Central memory CD8-positive, alpha-beta T cell (primary cell): ENCODE data around the gene LMNB1.
A peak's percentile ranks its signal among the peaks of the same experiment; 100 is the strongest.
"Not testable (repeated sequence)": the region's sequence is repeated elsewhere in the genome, so short reads cannot be mapped to it uniquely, and the experiment has no call there.

Experiments used
- ATAC-seq: fragments of 150-1000 bp; cut with Tn5 transposase; replicated peaks from 2 replicates; pipeline ENCODE4 v1.10.0; 2022; ENCODE audit warnings: mild to moderate bottlenecking, moderate FRiP score, moderate number of reproducible peaks; ENCODE audit not compliant: poor library complexity, severe bottlenecking; ENCODE audit errors: extremely low read depth
- DNase-seq, 2 donors: peaks; one replicate each; pipeline ENCODE4 v3.0.0; 2021; ENCODE audit warnings: low spot score in 2 of 2
- H3K27ac Mint-ChIP-seq: one replicate; pipeline ENCODE4 v1.8.0; 2022; ENCODE audit warnings: low read depth, mild to moderate bottlenecking, moderate library complexity, mixed read lengths
- H3K27me3 Mint-ChIP-seq: one replicate; pipeline ENCODE4 v1.8.0; 2022; ENCODE audit warnings: mixed read lengths
- H3K36me3 Mint-ChIP-seq: one replicate; pipeline ENCODE4 v1.8.0; 2022; ENCODE audit warnings: mild to moderate bottlenecking, moderate library complexity, mixed read lengths; ENCODE audit not compliant: insufficient read depth
- H3K4me1 Mint-ChIP-seq: one replicate; pipeline ENCODE4 v1.8.0; 2022; ENCODE audit warnings: mixed read lengths
- H3K4me3 Mint-ChIP-seq: one replicate; pipeline ENCODE4 v1.8.0; 2022; ENCODE audit warnings: mild to moderate bottlenecking, moderate library complexity, mixed read lengths
- H3K9me3 Mint-ChIP-seq: one replicate; pipeline ENCODE4 v1.8.0; 2022; ENCODE audit warnings: mixed read lengths

LMNB1 gene

DNA sequence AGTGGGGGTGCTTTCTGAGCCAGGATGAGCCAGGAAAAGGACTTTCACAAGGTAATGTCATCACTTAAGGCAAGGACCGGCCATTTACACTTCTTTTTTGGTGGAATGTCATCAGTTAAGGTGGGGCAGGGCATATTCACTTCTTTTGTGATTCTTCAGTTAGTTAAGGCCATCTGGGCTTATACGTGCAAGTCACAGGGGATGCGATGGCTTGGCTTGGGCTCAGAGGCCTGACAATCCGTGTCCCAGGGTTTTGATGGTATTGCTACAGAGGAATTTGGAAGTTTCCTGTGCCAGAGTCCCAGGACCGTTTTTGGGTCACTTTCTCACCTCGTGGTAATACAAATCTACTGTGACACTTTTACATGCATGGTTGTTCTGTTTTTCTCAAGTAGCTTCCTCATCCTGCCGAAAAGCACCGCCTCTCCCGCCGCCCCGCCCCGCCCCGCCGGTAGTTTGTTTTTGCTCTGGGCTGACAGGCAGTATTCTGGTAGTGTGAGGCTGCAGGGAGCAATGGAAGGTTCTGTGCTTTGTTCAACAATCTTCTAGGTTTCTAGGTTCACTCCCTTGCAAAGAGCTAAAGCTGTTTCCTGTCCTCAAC is 68.6 kb downstream of the LMNB1 start:
- not testable (repeated sequence) for H3K36me3 Mint-ChIP-seq, H3K4me3 Mint-ChIP-seq, H3K27me3 Mint-ChIP-seq, H3K27ac Mint-ChIP-seq, H3K9me3 Mint-ChIP-seq, DNase-seq
- ATAC-seq: peak; percentile 88
- peaks cover 17% of the 10 kb centered on the region for H3K4me1 Mint-ChIP-seq

DNA sequence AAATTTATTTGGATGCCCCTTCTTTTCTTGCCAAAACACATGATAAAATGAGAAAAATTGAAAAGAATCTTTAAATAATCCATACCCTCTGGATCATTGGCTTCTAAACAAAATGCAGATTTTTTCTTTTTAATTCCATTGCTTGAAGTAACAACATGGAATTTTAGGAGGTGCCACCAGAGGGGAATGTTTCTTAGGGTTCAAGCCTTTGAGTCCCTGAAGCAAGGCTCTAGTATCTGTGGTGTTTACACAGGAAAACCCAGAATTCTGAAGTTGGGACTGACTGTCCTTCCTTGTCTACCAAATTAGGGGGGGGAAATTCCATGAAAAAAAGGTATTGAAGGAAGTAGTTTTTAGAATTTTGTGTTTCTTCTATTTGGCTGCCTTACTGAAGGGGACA is 69.4 kb downstream of the LMNB1 start:
- Mint-ChIP-seq H3K9me3 (no peaks in the 10 kb centered on the region), H3K27me3 (no peaks in the 10 kb centered on the region), H3K4me1 (peaks cover 18% of the 10 kb centered on the region), H3K36me3 (no peaks in the 10 kb centered on the region), H3K4me3 (no peak overlapping the region), H3K27ac (no peak overlapping the region)
- DNase-seq (no peak), ATAC-seq (no peak)

DNA sequence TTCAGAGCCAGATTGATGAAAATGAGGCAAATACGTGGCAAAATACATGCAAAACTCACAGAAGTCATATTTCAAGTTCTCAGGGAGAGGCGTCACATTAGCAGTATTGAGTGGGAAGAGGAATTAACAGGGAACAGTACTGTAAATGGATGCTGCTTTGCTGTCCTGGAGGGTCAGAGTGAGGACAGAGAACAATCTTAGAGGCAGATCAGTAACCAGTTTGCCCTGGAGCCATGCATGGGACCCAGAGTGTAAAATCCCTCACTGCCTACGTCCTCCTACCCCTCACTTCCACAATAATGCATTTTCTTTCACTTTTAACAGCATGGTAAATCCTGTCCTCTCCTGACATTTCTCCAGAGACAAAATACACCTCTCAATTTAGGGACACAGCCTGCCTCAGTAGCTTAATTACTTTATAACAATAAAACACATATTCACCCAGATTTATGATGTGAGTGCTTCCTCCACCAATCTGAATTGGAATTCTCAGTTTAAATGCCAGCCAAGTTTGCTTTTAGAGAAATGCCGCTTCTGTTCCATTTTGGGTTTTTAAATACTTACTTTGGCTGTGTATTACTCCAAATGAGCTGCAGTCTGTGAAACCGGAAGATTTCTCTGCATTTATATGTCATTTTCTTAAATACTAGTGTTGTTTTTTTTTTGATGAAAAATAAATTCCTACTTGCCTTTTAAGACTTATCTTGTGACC is 70.0 kb downstream of the LMNB1 start:
- H3K9me3 Mint-ChIP-seq: no peaks in the 10 kb centered on the region
- H3K4me1 Mint-ChIP-seq: peaks cover 21% of the 10 kb centered on the region
- DNase-seq (no peak), ATAC-seq (no peak)
- H3K4me3 Mint-ChIP-seq: no peak overlapping the region
- no peak overlapping the region for H3K27ac Mint-ChIP-seq
- H3K27me3 Mint-ChIP-seq: no peaks in the 10 kb centered on the region
- H3K36me3 Mint-ChIP-seq: no peaks in the 10 kb centered on the region

DNA sequence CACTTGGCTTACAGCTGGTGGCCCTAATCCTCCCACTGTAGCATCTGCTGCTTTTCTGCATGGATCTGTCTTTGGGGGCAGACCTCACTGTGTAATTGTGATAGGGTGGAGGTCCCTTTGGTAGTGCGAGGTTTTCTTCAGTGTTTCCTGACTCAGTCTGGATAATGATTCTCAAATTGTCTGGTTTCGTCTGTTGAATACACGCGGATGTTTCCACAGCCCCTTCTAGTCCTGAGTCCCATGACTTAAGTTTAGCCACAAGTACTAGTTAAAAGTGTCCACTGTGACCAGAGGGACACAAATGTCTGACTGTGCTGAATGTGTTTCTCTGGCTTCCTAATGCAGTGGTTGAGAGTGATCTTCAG is 70.5 kb downstream of the LMNB1 start:
- DNase-seq (no peak), ATAC-seq (no peak)
- Mint-ChIP-seq H3K4me1 (peaks cover 25% of the 10 kb centered on the region), H3K36me3 (no peaks in the 10 kb centered on the region), H3K4me3 (no peak overlapping the region), H3K27me3 (no peaks in the 10 kb centered on the region), H3K9me3 (no peaks in the 10 kb centered on the region), H3K27ac (no peak overlapping the region)

DNA sequence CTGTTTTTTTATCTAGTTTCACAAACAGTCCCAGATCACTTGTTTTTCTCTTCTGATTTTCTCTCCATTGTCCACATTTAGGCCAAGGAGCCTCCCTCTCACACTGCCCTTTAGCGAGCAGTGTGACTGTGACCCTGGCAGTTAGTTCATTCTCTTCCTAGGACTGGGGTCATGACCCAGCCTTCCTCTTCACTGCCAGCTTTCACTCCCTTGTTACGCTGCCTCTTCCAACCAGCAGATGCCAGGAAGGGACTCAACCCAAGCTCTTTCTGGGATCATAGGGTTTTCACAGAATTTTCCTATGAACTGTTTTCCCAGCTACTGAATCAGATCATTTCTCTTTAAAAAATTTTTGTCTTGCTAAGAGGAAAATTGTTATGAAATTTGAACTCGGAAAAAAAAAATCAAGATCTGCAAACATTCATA is 70.9 kb downstream of the LMNB1 start:
- Mint-ChIP-seq H3K27ac (no peak overlapping the region), H3K36me3 (no peaks in the 10 kb centered on the region), H3K27me3 (no peaks in the 10 kb centered on the region), H3K4me1 (peaks cover 27% of the 10 kb centered on the region), H3K4me3 (no peak overlapping the region), H3K9me3 (no peaks in the 10 kb centered on the region)
- ATAC-seq (no peak), DNase-seq (no peak)

DNA sequence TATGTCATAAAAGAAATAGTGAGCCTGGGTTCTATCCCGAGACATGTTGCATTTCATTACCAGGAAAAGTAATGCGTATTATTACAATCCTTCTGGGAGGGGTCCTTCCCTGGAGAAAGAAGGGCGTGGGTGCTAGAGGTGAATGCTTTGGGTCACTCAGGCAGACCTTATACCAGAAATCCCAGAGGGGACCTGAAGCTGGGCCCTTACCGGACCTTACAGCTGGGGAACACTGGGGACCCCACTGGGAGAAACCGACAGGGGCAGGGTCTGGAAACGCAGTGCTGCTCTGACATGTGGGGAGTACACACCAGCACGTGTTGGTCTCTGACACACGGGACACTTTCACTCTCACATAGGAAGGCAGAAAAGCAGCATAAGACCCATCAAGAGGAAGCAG is 71.3 kb downstream of the LMNB1 start:
- peaks cover 30% of the 10 kb centered on the region for H3K4me1 Mint-ChIP-seq
- H3K27ac Mint-ChIP-seq: no peak overlapping the region

DNA sequence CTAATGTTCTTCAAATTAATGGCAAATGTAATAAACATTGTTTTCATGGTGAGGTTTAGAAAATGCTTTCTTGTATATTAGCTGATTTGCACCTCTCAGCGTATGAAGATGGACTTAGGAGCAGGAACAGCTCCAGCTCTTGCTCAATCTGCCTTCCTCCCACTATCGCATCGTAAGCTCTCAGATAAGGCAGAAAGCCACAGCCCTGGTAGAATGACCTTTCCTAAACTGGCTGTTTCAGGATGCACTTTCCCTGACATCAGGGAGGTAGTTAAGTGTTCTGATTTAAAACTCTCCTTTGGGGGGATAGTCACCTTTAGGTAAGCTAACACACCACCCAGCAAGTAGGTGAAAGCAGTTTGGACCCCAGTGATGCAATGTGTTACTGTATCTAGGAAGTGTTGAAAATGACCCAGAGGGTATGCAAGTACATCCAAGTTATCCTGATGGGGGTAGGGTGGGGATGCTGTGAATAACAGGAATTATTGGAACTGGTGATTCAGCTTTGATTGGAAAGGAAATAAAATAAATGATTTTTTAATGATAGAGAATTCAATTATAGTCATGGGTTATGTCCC is 72.3 kb downstream of the LMNB1 start:
- Mint-ChIP-seq H3K4me1 (peaks cover 27% of the 10 kb centered on the region), H3K27ac (no peak overlapping the region), H3K27me3 (no peaks in the 10 kb centered on the region), H3K4me3 (no peak overlapping the region), H3K9me3 (no peaks in the 10 kb centered on the region), H3K36me3 (peaks cover 1% of the 10 kb centered on the region)
- no peak for ATAC-seq
- no peak for DNase-seq

More for the DNA sequence above, 71.3 kb downstream of the LMNB1 start:
- Mint-ChIP-seq H3K9me3 (no peaks in the 10 kb centered on the region), H3K36me3 (no peaks in the 10 kb centered on the region), H3K4me3 (no peak overlapping the region), H3K27me3 (no peaks in the 10 kb centered on the region)
- DNase-seq: no peak
- no peak for ATAC-seq

DNA sequence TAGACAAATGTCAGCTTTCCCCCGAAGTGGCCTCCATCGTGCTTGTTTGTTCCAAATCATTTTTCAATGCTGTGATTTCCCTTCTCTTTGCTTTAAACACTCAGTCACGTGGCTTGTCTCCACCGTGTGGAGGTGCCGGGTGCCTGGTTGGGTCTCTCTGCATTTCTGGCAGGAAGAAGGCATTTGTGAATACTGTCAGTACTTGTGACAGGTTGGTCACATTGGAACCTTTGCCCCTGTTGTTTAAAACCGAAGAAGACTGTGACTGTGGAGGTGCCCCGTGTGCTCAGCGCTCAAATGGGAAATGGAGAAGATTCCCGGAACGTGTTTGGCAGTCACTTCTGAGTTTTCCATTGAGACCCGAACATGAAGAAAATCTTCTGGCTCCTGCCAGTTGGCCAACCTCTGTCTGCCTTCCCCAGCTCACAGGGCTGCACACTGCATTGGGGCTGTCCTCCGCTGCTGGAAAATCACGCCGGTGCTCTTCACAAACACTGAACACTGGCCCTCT is 74.6 kb downstream of the LMNB1 start:
- no peak overlapping the region for H3K4me3 Mint-ChIP-seq
- peaks cover 30% of the 10 kb centered on the region for H3K4me1 Mint-ChIP-seq
- H3K27me3 Mint-ChIP-seq: no peaks in the 10 kb centered on the region
- peak overlapping the region; percentile 84 for H3K27ac Mint-ChIP-seq
- ATAC-seq (no peak), DNase-seq (no peak)
- H3K36me3 Mint-ChIP-seq: peaks cover 1% of the 10 kb centered on the region
- H3K9me3 Mint-ChIP-seq: peaks cover 5% of the 10 kb centered on the region

DNA sequence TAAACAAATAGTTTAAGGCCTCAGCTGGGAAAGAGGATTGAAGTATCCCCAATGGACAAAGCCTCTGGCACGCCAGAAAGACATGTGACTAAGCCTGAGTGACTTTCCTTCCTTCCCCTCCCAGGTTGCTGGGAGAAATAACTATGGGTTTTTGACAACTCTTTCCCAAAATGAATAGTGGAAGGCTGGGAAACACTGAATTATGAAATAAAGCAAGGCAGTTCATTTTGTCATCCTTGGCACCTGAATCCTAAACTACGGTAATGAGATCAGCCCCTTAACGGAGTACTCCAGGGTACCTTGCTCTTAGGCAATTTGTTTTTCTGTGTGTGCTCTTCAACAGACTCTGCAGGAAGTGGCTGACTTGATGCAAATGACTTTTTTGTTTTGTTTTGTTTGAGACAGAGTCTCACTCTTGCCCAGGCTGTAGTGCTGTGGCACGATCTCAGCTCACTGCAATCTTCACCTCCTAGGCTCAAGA is 75.2 kb downstream of the LMNB1 start:
- Mint-ChIP-seq H3K36me3 (peaks cover 1% of the 10 kb centered on the region), H3K27ac (peak overlapping the region; percentile 84), H3K4me3 (peak overlapping the region; percentile 82), H3K9me3 (peaks cover 5% of the 10 kb centered on the region), H3K27me3 (no peaks in the 10 kb centered on the region), H3K4me1 (peaks cover 30% of the 10 kb centered on the region)
- peak; percentile 71 for ATAC-seq
- DNase-seq: no peak

DNA sequence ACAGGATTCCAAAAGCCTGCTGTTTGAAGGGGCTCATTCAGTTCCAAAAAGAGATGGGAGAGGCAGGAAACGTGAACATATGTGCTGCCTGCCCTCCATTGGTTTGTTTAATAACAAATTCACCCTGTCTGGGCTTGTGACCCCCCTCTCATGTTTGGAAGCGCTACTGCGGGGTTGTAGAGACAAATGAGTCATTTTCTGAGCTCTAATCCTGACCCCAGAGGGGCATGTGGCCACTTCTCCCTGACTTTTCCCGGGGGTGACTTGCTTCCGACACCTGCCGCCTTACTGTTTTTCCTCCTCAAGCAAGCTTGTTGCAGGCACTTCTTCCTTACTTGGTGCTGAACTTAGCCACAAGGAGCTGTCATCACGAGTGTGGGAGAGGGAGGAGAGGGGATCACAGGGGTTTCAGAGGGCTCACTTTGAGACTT is 75.9 kb downstream of the LMNB1 start:
- Mint-ChIP-seq H3K4me1 (peaks cover 30% of the 10 kb centered on the region), H3K36me3 (peaks cover 1% of the 10 kb centered on the region), H3K4me3 (peak overlapping the region; percentile 82), H3K27ac (peak overlapping the region; percentile 84), H3K9me3 (peaks cover 5% of the 10 kb centered on the region), H3K27me3 (no peaks in the 10 kb centered on the region)
- no peak for DNase-seq
- ATAC-seq: no peak

DNA sequence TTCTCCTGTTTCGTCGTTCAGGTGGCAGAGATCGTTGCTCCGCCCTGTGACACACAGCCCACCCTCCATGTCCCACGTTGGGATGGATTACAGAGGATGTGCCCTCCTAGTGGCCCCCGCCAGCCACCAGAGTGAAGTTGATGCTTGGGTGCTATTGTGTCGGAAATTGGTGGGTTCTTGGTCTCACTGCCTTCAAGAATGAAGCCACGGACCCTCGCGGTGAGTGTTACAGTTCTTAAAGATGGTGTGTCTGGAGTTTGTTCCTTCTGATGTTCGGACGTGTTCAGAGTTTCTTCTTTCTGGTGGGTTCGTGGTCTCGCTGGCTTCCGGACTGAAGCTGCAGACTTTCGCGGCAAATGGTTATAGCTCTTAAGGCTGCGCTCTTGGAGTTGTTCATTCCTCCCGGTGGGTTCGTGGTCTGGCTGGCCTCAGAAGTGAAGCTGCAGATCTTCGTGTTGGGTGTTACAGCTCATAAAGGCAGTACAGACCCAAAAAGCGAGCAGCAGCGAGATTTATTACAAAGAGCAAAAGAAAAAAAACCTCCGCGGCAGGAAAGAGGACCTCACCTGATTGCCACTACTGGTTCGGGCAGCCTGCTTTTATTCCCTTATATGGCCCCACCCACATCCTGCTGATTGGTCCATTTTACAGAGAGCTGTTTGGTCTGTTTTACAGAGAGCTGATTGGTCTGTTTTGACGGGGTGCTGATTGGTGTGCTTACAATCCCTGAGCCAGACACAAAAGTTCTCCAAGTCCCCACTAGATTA is 76.8 kb downstream of the LMNB1 start:
- not testable (repeated sequence) for DNase-seq, H3K27me3 Mint-ChIP-seq, H3K9me3 Mint-ChIP-seq, H3K36me3 Mint-ChIP-seq
- H3K4me3 Mint-ChIP-seq: peak overlapping the region; percentile 82
- peak; percentile 52 for ATAC-seq
- peaks cover 30% of the 10 kb centered on the region for H3K4me1 Mint-ChIP-seq
- peak overlapping the region; percentile 84 for H3K27ac Mint-ChIP-seq

DNA sequence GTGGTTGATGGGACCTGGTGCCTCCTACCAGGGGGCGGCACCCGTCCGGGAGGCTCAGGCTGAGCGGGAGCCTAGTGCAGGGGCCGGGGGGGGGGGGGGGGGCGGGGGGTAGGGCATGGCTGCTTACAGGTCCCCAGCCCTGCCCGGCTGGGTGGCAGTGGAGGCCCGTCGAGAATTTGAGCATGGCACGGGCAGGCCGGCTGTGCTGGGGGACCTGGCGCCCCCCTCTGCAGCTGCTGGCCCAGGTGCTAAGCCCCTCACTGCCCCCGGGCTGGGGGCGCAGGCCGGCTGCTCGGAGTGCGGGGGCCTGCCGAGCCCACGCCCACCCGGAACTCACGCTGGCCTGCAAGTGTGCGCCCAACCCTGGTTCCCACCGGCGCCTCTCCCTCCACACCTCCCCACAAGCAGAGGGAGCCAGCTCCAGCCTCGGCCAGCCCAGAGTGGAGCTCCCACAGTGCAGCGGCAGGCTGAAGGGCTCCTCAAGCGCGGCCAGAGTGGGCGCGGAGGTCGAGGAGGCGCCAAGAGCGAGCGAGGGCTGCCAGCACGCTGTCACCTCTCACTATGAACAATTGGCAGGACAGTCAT is 77.7 kb downstream of the LMNB1 start:
- ATAC-seq: no peak
- peaks cover 1% of the 10 kb centered on the region for H3K36me3 Mint-ChIP-seq
- peak overlapping the region; percentile 43 for H3K4me3 Mint-ChIP-seq
- peaks cover 5% of the 10 kb centered on the region for H3K9me3 Mint-ChIP-seq
- no peak overlapping the region for H3K27ac Mint-ChIP-seq
- no peak for DNase-seq
- peaks cover 30% of the 10 kb centered on the region for H3K4me1 Mint-ChIP-seq
- H3K27me3 Mint-ChIP-seq: no peaks in the 10 kb centered on the region
